GM21528 (cell line): ENCODE data around the gene NCR1.
"Not testable (repeated sequence)": the region's sequence is repeated elsewhere in the genome, so short reads cannot be mapped to it uniquely, and the experiment has no call there.

Experiments used
- ATAC-seq: cut with Tn5 transposase; IDR thresholded peaks from one replicate; pipeline ENCODE4 v1.9.1; 2021; ENCODE audit warnings: mild to moderate bottlenecking, moderate library complexity; ENCODE audit not compliant: unreplicated experiment, low FRiP score

NCR1 gene, protein sequence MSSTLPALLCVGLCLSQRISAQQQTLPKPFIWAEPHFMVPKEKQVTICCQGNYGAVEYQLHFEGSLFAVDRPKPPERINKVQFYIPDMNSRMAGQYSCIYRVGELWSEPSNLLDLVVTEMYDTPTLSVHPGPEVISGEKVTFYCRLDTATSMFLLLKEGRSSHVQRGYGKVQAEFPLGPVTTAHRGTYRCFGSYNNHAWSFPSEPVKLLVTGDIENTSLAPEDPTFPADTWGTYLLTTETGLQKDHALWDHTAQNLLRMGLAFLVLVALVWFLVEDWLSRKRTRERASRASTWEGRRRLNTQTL

DNA sequence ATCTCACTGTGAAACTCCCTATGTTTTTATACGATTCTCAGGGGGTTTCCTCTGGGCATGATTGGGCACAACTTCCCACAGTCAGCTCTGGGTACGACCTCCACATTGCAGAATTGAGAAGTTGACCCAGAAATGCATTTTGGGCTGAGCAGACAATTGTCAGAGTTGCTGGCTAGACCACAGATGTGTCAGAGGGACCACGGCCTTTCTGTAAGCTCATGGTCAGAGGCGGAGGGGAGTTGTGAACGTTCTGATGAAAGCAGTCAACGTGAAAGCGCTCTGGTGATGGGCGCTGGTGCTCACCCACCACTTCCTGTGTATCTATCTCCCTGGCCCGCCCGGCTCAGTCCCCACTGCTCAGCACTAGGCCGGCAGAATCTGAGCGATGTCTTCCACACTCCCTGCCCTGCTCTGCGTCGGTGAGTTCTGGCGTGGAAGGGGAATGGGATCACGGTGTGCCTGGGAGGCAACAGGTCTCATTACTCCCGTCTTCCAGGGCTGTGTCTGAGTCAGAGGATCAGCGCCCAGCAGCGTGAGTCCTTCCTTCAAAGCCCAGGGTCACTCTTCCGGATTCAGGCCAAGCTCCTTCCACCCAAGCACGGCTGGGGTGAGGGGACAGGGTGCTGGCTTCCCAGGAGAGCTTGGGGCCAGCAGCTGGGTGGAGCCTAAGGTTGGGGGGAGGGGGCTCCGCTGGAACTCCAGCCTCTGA lies at the start of gene NCR1:
NCR1 (plus strand) TSS at position 346 of the 709 bp plus-strand sequence; CDS start at position 386, 40 bp downstream.
- ATAC-seq: no peak

DNA sequence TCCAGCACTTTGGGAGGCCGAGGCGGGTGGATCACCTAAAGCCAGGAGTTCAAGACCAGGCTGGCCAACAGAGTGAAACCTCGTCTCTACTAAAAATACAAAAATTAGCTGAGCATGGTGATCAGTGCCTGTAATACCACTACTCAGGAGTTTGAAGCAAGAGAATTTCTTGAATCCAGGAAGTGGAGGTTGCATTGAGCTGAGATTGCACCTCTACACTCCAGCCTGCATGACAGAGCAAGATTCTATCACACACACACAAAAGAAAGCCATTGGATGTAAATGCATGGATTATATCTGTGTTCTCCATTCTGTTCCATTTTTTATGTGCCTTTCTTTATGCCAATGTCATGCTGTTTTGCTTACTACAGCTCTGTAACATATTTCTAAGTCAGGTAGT lies 47.5 kb upstream of the NCR1 start:
- ATAC-seq: not testable (repeated sequence)

DNA sequence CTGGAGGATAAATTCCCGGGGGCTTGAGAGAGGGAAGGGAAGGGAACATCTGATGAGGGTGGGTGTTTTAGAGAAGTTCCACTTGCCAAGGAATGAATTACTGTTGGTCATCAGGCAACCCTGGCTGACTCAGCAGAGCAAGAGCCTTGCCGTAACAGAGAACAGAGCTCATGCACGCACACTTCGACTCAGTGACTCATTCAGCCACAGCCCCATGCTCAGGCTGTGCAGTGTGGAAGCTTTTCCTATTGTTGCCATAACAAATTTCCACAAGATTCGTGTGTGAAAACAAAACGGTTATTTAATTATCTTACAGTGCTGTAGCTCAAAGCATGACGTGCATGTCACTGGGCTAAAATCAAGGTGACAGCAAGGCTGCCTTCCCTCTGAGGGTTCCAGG lies 46.5 kb upstream of the NCR1 start:
- ATAC-seq: not testable (repeated sequence)

DNA sequence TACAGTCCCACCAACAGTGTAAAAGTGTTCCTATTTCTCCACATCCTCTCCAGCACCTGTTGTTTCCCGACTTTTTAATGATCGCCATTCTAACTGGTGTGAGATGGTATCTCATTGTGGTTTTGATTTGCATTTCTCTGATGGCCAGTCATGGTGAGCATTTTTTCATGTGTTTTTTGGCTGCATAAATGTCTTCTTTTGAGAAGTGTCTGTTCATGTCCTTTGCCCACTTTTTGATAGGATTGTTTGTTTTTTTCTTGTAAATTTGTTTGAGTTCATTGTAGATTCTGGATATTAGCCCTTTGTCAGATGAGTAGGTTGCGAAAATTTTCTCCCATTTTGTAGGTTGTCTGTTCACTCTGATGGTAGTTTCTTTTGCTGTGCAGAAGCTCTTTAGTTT lies 42.5 kb upstream of the NCR1 start:
- not testable (repeated sequence) for ATAC-seq

DNA sequence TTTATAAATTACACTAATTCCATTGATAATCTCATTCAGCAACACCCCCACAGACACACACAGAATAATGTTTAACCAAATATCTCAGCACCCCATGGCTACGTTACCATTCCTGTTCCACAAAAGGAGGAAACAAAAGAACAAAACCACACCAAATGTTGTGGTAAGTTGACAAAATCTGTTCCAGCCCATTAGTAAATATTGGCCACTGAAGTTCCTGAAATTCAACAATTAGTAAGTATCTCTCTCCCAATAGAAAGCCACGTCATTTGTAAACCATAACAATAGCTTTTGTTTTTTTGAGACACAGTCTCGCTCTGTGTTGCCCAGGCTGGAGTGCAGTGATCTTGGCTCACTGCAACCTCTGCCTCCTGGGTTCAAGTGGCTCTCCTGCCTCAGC lies 34.3 kb upstream of the NCR1 start:
- no peak for ATAC-seq

DNA sequence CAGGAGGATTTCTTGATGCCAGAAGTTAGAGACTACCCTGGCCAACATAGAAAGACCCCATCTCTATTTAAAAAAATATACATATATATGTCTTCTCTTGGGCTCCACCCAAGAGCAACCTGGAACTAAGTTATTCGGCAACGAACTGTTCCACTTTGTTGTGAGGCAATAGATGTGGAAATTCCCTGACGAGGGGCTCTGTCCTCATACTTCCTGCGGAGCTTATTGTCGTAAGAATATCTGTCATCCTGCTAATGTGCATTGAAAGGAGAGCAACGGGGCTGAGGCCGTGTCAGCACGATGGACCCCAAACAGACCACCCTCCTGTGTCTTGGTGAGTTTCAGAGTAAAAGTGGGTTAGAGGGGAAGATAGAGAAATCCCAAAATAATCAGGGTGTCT lies 32.0 kb upstream of the NCR1 start, which contains the start of gene FCAR:
FCAR (plus strand) TSS at position 246 of the 400 bp plus-strand sequence; CDS start at position 301, 55 bp downstream.
- no peak for ATAC-seq

DNA sequence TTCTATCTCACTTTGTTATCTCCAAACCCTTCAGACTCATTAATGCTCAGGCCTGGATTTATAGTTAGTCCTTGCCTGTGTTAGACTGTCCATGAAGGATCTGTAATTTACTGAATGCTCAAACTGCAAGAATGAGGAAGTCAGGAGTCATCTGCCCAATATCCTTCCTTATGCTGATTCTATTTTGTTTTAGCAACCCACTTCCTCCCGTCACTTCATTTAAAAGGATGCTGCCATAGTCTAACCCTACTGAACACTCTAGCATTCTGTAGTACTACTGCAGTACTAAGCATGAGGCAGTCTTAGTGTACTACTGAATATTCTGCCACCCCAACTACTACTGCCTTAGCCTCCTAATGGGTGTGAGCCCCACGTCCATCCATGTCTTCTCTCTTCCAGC lies 30.4 kb upstream of the NCR1 start:
- ATAC-seq: no peak

DNA sequence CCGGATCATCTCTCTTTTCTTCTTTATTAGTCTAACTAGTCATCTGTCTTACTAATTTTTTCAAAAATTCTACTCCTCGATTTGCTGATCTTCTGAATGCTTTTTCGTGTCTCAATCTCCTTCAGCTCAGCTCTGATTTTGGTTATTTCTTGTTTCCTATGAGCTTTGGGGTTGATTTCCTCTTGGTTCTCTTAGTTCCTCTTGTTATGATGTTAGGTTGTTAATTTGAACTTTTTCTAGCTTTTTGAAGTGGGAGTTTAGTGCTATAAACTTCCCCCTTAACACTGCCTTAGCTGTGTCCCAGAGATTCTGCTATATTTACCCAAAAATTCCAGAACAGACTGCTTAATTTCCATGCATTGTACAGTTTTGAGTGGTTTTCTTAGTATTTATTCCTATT lies 28.5 kb upstream of the NCR1 start:
- no peak for ATAC-seq

DNA sequence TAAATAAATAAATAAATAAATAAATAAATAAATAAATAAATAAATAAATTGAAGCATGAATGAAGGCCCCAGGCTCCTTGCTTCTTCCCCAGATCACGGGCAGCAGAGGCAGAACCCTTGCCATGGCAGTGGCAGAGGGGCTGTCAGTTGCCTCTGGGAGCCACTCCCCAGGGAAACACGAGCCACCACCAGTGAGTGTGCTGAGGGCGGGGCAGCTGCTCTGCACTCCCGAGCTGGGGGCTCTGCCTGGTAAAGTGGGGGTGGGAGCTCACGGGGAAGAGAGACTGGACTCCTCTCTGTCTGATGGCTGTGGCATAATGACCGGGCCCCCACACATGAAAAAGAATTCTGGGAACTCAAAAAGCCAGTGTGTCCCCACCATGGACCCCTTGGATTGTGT lies 24.1 kb upstream of the NCR1 start:
- no peak for ATAC-seq

DNA sequence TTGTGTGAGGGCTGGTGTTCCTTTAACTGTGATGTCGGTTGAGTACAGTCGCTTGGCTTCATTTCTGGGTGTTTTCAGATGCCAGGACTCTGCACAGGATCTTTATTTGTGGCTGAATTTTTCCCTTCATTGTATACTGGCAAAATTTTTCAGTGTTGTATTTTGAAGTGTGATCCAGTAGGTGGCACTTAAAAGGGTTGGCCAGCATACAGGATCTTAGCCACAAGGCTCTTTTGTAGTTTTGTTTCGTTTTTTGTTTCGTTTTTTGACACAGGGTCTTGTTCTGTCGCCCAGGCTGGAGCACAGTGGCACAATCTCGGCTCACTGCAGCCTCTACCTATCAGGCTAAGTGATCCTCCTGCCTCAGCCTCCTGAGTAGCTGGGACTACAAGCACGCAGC lies 23.2 kb upstream of the NCR1 start:
- ATAC-seq: no peak

DNA sequence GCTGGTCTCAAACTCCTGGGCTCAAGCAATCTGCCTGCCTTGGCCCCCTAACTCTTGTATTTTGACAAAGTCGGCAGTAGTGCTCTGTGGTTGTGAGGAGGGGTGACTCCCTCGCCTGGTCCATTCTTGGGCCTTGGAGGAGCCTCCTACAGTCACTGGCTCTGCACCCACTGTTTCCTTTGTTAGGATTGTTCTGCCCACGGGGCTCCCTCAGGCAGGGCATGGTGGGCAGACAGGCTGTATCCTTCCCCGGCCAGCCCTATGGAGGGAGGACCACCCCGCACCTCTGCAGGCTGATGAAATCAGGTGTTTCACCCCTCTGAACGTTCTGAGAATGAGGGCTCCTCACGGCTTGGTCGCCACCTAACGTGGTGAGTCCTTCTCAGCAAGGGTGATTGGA lies 22.7 kb upstream of the NCR1 start:
- no peak for ATAC-seq

DNA sequence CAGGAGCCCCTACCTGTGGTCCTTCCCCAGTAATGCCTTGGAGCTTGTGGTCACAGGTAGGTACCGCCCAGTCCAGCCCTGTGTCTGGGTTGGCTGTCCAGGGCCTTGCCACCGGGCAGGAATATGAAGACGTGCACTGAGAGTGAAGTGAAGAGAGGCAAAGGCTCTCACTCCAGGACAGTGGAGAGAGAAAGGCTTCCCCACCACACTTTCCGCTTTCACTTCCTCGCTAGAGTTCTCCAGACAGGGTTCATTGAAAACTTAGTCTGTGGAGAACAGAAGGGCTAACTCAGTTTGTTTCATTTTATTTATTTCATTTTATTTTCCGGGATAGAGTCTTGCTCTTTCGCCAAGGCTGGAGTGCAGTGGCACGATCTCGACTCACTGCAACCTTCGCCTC lies 17.7 kb upstream of the NCR1 start:
- no peak for ATAC-seq

DNA sequence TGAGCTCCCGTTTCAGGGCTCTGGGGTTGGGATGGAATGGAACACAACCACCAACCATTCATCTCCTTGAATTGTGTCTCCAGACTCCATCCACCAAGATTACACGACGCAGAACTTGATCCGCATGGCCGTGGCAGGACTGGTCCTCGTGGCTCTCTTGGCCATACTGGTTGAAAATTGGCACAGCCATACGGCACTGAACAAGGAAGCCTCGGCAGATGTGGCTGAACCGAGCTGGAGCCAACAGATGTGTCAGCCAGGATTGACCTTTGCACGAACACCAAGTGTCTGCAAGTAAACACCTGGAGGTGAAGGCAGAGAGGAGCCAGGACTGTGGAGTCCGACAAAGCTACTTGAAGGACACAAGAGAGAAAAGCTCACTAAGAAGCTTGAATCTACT lies 16.4 kb upstream of the NCR1 start:
- ATAC-seq: no peak

DNA sequence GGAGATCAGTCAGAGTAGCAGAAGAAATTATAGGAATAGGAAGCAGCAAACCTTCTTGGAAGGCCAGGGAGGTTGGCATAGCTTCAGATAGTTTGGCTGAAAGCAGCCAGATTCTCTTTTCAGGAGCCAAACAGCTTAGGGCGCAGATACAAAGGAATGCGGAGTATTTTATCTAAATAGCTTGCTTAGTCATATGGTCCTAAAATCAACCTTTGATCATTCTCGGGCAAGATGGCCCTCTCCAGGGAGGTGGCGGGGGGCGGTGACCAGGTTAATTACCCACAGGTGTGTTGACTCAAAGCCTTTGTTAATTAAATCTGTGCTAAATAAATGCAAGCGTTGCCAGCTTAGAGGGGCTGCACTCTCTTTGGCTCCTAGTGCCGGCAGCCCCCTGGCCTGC lies 12.5 kb upstream of the NCR1 start:
- ATAC-seq: no peak

DNA sequence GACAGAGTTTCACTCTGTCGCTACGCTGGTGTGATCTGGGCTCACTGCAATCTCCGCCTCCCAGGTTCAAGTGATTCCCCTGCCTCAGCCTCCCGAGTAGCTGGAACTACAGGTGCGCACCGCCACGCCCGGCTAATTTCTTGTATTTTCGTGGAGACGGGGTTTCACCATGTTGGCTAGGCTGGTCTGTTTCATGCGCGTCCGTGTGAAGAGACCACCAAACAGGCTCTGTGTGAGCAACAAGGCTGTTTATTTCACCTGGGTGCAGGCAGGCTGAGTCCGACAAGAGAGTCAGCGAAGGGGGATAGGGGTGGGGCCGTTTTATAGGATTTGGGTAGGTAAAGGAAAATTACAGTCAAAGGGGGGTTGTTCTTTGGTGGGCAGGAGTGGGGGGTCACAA lies 11.8 kb upstream of the NCR1 start:
- not testable (repeated sequence) for ATAC-seq

DNA sequence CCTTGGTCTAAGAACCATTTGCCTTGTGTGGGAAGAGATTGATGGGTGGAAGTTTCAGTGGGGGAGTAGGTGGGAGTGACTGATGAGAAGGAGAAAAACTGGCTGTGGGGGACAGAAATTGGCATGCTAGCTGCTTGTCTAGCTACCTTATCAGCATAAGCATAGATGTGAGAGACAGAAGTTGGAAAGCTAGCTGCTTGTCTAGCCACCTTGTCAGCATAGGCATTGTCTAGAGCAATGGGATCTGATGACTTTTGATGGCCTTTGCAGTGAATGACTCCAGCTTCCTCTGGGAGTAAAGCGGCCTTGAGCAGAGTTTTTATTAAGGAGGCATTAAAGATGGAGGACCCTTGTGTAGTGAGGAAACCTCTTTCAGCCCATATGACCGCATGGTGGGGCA lies 9.9 kb upstream of the NCR1 start:
- ATAC-seq: no peak

DNA sequence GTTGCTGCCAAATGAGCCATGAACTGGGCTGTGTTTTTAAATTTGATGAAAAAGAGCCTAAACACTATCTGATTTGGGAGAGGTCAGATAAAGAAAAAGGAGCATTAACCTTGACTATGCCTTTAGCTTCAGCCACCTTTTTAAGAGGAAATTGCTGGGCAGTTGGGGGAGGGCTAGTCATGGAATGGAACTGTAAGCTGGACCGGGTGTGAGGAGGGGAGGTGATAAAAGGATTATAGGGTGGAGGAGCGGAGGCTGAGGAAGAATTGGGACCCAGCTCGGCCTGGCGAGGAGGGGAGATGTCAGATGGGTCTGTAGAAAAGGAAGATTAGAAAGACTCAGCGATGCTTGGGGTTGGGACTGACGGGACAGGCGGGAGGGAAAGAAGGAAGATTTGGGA lies 7.3 kb upstream of the NCR1 start:
- not testable (repeated sequence) for ATAC-seq

DNA sequence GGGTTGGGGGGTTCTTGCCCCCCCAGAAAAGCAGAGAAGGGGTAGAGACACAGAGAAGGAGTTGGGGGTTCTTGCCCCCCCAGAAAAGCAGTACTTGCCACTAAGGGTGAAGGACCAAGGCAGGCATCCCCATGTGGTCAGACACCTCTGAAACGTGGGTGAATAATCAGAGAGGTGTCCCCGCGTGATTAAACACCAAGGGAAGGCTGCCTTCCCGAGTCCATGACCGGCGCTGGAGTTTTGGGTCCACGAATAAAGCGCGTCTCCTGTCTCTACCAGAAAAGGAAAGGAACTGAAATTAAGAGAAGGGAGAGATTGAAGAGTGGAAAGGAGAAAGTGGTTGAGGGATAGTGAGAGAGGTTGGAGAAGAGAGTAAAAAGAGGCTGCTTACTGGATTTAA lies 6.3 kb upstream of the NCR1 start:
- ATAC-seq: not testable (repeated sequence)

DNA sequence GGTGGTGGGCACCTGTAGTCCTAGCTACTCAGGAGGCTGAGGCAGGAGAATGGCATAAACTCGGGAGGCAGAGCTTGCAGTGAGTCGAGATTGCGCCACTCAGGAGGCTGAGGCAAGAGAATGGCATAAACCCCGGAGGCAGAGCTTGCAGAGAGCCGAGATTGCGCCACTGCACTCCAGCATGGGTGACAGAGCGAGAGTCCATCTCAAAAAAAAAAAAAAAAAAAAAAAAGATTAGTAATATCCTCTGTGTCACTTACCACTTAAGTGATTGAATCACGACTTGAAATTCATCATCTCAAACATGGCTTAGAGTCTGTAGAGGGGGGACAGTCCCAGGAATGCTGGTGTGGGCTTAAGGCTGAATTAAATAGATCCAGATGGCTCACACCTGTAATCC lies 4.8 kb upstream of the NCR1 start:
- ATAC-seq: not testable (repeated sequence)

DNA sequence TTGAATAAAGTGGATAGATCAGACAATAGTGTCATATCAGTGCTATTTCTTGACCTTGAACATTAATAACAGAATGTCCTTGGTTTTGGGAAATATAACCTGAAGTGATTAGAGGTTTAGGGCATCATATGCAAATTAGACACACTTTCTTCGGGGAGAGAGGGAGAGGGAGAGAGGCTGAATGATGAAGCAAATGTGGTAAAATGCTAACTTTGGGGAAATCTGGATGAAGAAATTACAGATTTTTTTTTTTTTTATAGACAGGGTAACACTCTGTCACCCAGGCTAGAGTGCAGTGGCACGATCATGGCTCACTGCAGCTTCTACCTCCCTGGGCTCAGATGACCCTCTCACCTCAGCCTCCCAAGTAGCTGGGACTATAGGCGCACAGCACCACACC lies 3.9 kb upstream of the NCR1 start:
- no peak for ATAC-seq

DNA sequence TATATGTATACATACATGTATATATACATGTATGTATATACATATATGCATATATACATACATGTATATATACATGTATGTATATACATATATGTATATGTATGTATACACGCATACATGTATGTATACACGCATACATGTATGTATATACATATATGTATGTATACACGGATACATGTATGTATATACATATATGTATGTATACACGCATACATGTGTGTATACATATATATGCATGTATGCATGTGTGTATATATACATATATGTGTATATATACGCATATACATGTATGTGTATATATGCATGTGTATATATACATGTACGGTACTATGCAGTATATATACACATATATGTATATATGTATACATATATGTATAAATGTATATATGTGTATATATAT lies 2.6 kb upstream of the NCR1 start:
- ATAC-seq: no peak

DNA sequence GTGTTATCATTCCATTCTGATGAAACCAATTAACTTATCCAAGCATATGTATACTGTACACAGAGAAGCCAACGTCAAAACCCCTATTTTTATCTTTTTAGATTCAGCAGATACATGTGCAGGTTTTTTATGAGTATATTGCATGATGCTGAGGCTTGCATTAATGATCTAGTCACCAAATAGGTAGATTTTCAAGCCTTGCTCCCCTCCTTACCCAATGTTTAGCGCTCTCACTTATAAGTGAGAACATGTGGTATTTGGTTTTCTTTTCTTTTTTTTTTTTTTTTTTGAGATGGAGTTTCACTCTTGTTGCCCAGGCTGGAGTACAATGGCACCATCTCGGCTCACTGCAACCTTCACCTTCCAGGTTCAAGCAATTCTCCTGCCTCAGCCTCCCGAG lies 1.7 kb upstream of the NCR1 start:
- not testable (repeated sequence) for ATAC-seq
